ENCODE measurements around the gene KCNK4.
"Not testable (repeated sequence)": the region's sequence is repeated elsewhere in the genome, so short reads cannot be mapped to it uniquely, and the experiment has no call there.

Gene KCNK4

DNA sequence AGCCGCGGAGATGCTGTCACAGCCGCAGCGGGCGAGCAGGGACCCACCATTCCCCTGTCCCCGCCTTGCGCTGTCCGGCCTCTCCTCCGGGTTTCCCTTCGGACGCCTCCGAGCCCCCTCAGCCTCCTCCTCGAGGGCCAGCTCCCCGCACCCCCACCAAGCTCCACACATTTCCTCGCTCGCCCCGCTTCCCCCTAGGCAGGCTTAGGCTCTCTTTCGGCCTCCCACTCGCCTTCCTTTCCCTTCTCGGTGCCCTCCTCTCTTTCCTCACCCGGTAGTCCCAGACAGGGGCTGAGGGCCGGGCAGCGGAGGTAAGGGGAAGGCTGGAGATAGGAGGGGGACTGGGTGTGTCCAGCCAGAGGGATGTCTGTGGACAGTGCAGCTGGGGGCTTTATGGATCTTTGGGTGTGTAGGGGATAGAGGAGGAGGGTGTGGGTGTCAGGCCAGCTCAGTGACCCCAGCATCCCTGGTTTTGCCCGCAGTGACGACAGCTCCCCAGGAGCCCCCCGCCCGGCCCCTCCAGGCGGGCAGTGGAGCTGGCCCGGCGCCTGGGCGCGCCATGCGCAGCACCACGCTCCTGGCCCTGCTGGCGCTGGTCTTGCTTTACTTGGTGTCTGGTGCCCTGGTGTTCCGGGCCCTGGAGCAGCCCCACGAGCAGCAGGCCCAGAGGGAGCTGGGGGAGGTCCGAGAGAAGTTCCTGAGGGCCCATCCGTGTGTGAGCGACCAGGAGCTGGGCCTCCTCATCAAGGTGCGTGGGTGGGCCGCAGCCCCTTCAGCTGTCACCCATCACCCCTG, 1.6 kb downstream of the KCNK4 start:
- DNase-seq, result no peak

DNA sequence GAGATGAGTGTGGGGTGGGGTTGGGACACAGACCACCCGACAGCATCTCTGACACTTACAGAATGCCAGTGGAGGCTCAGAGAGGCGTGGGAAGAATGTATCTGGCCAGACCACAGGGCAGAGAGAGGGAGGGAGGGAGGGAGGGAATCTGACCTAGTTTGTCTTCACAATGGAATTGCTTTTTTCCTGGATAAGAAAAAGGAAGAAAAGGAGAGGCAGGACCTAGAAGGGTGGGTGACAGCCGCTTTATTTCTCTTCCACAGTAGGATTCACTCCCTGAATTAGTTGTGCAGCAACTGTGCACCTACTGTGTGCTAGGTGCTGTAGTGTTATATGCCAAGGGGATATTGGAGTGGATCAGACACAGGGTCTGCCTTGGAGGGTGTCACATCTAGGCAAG, 3.7 kb downstream of the KCNK4 start:
- no peak for DNase-seq

DNA sequence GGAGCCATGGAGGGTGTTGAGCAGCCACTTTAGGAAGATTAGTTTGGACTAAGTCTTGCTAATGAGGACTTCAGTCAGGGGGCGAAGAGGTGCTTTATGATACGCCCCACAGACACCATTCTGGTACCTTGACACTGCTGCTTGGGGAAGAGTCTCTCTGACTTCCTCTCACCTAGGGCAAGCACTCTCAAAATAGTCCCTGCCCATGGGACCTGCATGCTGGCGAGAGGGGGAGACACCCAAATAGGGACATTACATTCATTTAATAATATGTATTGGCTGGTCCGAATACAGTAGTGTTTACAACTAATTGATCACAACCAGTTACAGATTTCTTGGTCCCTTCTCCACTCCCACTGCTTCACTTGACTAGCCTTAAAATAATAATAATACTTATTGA, 4.7 kb downstream of the KCNK4 start:
- no peak for DNase-seq

DNA sequence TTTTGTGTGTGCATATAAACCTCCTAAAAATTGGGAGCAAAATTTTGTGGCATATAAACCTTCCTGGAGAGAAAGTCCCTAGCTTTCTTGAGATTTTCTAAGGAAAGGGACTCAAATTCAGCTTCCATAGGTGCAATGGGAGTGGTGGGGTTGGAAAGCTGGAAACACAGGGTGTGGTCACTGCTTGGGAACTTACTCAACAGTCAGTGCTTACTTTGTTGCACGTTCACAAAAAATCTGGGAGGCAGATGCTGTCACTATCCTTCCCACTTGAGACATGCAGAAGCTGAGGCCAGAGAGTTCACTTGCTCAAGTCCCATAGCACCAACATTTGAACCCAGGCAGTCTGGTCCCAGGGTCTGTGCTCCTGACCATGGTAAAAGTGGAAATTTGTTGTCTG, 5.1 kb downstream of the KCNK4 start:
- no peak for DNase-seq

DNA sequence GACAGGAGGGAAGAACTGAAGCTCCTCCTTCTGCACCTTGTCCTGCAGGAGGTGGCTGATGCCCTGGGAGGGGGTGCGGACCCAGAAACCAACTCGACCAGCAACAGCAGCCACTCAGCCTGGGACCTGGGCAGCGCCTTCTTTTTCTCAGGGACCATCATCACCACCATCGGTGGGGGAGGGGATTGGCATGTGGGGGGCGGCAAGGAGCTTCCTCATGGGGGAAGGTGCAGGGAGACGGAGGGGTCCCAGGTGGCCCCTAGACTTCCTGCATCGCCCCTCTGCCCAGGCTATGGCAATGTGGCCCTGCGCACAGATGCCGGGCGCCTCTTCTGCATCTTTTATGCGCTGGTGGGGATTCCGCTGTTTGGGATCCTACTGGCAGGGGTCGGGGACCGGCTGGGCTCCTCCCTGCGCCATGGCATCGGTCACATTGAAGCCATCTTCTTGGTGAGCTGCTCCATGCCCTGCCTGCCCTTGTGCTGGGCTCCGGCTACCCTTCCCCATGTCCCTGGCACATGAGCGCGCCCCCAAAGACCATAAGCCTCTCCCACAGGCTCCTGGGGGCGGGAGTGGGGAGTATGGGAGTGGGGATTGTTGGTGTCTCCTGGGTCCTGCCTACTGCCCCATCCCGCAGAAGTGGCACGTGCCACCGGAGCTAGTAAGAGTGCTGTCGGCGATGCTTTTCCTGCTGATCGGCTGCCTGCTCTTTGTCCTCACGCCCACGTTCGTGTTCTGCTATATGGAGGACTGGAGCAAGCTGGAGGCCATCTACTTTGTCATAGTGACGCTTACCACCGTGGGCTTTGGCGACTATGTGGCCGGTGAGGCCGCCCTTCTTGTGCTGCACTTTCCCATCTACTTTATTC, 6.0 kb downstream of the KCNK4 start:
- DNase-seq, result no peak

DNA sequence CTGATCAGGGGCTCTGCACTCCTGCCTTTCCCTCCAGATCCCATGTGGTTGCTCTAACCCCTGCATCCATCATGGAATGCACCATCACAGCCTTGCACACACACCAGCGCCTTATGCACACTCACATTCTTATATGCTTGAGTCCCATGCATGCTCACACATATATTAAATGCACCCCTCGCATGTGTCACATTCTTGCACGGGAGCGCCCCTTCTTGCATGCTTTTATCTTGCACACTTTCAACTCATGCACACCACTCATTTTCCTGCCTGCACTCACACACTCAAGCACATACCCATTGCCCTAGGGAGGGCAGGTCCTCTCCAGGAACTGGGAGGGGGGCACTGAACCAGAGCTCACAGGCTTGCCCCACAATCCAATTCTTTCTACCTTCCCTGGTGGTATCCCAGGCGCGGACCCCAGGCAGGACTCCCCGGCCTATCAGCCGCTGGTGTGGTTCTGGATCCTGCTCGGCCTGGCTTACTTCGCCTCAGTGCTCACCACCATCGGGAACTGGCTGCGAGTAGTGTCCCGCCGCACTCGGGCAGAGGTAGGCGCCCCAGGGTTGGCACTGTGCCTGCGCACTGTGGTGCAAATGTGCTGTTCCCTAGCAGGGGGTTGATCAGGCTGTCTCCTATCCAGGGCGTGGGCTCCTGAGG, 6.7 kb downstream of the KCNK4 start:
- no peak for DNase-seq

DNA sequence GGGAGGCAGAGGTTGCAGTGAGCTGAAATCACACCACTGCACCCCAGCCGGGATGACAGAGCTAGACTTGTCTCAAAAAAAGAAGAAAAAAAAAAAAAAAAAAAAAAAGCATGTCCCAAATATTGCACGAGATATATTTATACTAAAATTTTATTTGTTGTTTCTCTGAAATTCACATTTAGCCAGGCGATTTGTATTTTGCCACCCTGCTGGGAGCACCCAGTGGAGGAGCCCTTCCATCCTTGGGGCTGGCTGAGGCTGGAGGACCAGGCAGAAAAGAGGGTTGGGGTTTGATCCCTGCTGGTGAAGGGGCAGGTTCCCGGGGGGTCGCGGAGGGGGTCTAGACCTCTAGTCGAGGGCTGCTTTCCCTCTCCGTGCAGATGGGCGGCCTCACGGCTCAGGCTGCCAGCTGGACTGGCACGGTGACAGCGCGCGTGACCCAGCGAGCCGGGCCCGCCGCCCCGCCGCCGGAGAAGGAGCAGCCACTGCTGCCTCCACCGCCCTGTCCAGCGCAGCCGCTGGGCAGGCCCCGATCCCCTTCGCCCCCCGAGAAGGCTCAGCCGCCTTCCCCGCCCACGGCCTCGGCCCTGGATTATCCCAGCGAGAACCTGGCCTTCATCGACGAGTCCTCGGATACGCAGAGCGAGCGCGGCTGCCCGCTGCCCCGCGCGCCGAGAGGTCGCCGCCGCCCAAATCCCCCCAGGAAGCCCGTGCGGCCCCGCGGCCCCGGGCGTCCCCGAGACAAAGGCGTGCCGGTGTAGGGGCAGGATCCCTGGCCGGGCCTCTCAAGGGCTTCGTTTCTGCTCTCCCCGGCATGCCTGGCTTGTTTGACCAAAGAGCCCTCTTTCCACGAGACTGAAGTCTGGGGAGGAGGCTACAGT, 8.1 kb downstream of the KCNK4 start:
- no peak for DNase-seq

DNA sequence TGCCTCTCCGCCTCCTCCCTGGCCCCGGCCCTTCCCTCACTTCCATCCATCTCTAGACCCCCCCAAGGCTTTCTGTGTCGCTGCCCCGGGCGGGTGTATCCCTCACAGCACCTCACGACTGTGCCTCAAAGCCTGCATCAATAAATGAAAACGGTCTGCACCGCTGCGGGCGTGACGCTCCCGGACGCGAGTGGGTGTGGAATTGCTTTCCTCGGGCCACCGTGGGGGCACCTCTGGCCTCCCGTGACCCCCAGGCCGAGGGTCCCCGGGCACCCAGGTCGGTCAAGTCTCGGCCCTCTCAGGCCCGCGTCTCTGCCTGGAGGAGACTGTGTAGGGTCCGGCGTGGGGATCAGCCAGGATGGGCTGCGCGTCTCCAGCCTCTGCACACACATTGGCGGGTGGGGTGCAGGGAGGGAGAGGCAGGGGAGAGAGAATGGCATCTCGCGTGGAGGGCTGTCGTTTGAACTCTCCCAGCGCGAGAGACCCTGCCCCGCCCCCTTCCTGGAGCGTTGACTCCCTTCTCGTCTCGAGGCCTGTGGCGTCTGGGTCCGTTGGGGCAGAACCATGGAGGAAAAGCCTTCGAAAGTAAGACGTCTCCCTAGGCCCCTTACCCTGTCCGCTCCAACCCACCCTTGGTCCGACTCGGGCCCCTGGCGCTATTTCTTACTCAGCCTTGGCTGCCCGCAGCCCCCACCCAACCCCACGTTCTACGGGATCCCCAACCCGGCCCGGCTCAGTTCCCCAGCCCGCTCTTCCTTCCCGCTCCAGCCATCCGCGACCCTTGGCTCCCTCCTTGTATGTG, 8.9 kb downstream of the KCNK4 start, which contains the start of gene CATSPERZ:
TSS of gene CATSPERZ (plus strand) at position 512 of the 802 bp plus-strand sequence. CDS start at position 565, 53 bp downstream.
- DNase-seq, result no peak

DNA sequence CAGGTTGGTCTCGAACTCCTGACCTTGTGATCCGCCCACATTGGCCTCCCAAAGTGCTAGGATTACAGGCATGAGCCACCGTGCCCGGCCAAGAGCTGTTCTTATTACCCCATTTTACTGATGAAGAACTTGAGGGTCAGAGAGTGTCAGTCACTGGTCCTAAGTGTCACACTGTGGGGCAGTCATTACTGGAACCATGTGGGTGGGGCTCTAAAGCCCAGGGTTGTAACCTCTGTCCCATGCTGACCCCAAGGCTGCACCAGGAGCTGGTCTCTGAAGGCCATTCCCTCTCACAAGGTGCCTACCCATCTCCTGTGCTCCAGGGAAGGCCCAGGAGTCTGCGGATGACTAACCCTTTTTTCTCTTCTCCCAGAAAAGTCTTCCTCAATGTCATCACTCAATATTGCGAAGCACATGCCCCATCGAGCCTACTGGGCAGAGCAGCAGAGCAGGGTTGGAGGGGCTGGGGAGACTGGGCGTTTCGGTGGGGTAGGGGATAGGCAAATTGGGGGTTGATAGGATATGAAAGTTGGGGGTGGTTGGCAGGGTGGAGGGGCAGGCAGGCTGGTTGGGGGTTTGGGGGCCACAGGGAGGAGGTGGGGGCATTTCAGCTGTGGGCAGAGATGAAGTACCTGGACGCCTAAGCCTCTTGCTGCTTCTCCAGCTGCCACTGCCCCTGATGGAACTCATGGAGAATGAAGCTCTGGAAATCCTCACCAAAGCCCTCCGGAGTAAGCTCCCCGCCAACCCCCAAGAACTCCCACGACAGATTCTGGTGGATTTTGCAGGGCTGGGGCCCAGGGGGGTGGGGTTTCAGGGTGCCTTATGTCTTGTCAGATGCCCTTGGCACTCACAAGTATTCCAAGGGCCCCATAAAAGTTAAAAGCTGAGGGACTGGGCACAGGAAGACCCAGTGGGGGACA, 12.3 kb downstream of the KCNK4 start:
- DNase-seq, result no peak

DNA sequence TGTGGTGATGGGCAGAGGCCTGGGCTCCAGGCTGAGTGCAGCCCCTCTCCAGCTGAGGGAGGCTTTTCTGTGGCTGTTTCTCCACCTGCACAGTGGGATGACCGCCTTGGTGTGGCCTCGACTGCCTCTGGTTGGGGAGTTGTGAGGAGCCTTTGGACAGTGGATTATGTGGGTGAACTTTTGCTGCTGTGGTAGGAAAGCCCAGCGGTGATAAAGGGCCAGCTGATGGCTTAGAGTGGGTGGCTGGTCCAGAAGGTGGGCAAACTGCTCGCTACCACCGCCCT, 12.9 kb downstream of the KCNK4 start:
- no peak for DNase-seq

DNA sequence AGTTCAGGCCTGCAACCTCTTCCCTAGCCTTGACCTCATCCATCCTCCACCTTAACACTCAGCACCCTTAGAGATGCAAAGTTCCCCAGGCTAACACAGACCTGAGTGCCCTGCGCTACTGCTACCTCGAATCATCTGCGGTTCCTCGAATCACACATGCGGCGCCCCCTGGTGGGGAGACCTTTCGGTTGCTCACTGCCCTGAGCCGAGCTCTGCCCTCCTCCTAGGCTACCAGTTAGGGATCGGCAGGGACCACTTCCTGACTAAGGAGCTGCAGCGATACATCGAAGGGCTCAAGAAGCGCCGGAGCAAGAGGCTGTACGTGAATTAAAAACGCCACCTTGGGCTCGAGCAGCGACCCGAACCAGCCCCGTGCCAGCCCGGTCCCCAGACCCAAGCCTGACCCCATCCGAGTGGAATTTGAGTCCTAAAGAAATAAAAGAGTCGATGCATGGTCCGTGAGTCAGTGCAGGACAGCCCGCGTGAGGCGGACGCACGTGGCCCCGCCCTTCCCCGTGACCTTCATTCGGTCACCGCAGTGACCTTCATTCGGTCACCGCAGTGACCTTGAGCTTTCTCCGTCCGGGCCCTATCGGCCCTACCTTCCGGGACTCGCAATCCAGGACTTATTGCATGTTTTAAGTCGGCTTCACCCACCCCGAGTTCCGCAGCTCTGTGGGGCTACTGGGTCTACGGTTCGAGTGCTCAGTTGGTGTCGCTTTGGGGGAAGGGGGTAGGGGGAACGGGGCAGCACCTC, 13.4 kb downstream of the KCNK4 start:
- peak; percentile 97 for DNase-seq

DNA sequence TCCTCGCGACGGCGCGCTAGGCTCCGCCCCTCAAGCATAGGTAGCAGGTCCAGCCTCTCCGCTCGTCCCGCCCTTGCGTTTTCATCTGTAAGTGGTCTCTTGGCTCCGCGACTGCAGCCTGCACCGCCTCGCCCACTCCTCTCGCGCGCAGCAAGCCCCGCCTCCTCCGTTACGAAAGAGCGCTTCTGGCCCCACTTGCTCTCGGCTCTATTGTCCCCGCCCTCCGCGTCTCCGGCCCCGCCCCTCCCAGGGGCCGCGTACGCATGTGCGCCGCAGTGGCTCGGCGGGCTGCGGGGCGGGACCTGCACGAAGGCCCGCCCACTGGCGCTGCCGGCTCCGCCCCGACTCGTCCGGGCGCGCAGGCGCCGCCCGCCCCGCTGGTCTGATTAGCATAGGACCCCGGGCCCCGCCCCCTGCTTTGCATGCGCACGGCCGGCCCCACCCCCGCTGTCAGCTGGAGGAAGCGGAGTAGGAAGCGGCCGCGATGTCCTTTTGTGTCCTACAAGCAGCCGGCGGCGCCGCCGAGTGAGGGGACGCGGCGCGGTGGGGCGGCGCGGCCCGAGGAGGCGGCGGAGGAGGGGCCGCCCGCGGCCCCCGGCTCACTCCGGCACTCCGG, 14.1 kb downstream of the KCNK4 start, which contains the start of gene ESRRA:
TSS of gene ESRRA (plus strand) at position 450 of the 616 bp plus-strand sequence. CDS start 1,656 bp downstream, outside the sequence.
- peak; percentile 100 for DNase-seq

DNA sequence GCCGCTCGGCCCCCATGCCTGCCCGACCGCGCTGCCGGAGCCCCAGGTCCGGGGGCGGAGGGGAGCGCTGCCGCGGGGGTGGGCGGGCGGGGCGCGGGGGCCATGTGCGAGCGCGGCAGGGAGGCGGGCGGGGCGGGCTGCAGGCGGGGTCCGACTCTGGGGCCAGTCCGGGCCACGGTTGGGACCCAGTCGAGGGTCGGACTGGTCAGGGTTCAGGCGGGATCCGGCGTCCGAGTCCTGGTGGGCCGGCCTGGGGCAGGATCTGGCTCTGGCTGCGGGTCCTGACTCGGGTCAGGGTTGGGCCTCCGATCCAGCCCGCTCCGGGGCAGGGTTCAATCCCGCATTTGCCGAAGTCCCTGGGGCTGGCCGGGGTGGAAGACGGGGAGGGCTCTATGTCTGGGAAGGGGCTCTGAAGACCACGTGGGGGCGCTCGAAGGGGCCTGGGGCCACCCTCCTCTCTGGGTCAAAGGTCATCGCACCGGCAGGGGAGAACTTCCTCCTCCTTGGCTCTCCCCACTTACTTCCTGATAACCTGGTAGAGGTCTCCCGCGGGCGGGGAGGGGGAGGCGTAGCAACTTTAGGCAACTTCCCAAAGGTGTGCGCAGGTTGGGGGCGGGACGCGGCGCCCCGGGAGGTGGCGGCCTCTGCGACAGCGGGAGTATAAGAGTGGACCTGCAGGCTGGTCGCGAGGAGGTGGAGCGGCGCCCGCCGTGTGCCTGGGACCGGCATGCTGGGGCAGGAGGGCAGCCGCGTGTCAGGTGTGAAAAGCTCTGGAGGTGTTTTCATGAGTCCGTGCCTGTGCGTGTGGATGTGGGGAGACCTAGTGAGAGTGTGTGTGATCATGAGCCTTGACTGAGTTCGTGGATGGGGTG, 14.8 kb downstream of the KCNK4 start:
- peak; percentile 65 for DNase-seq

DNA sequence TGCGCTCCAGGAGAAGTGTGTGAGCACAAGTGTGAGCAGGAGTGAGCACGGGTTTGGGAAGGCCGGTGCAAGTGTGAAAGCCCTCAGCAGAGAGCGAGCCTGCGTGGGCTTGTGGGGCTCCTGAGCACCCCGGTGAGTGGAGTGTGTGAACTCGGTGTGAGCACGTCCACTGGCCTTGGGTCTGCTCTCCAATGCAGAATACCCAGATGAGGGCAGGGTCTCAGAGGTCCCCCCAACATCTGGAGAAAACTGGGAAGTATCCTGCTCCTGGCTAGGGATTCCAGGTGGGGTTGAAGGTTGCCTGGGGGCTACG, 15.4 kb downstream of the KCNK4 start:
- no peak for DNase-seq

DNA sequence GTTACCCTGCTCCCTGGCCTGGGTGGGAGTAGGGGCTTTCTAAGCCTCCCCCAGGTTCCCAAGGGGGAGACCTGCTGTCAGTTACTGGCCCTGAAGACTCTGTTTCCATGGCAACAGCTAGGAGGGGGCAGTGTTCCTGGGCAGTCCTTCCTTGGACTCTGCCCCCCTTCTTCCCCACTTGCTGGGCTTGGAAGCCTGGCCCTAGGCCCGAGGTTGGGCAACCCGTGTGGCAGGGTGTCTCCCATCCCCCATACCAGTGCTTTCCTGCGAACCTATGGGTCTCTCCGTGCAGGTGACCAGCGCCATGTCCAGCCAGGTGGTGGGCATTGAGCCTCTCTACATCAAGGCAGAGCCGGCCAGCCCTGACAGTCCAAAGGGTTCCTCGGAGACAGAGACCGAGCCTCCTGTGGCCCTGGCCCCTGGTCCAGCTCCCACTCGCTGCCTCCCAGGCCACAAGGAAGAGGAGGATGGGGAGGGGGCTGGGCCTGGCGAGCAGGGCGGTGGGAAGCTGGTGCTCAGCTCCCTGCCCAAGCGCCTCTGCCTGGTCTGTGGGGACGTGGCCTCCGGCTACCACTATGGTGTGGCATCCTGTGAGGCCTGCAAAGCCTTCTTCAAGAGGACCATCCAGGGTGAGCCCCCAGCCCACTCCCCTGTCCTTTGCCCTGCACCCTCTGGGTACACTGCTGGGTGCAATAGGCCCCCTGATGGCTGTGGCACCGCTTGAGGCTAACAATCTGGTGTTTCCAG, 15.9 kb downstream of the KCNK4 start:
- no peak for DNase-seq

DNA sequence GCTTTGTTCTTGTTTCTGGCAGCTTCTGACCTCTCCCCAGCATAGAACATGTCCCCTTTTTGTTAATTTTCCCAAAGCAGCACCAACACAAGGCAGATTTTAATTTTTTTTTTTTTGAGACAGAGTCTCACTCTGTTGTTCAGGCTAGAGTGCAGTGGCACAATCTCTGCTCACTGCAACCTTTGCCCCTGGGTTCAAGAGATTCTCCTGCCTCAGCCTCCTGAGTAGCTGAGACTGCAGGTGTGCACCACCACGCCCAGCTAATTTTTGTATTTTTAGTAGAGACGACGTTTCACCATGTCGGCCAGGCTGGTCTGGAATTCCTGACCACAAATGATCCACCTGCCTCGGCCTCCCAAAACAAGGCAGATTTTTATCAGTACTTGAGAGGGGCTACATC, 16.7 kb downstream of the KCNK4 start:
- DNase-seq, result not testable (repeated sequence)

DNA sequence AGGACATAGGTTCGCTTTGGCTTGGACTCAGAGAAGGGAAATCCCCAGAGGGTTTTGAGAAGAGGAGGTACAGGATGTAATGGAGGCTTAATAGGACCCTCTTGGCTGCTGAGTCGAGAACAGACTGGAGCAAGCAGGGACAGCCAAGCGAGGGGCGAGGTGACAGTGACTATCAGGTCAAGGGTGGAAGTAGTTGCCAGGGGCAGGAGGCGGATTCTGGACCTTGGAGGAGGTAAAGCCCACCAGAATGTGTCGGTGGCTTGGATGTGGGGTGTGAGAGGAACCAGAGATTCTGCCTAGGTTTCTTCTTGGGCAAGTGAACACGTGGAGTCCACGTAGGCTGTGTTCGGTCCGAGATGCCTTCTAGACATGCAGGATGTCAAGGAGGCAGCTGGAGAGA, 21.8 kb downstream of the KCNK4 start:
- no peak for DNase-seq

Measured in stimulated activated CD4-positive, alpha-beta T cell treated with anti-CD3 and anti-CD28 coated beads, Interleukin-12 subunit alpha, Interleukin-12 subunit beta, amount 100 ng/mL, for 4 hours (primary cell).